WTC11 (cell line): ENCODE results near the gene TMEM165. TPM values are rescaled to one million over a fixed set of nuclear protein-coding genes. Genes with fewer than 3 reads are reported as not detected.

Experiments used
- ATAC-seq: fragments of 200-7000 bp; cut with Tn5 transposase; 2 replicates; pipeline ENCODE4 v1.10.0; 2021; ENCODE audit warnings: mild to moderate bottlenecking, moderate library complexity
- CTCF ChIA-PET: fragments of 300-600 bp; sonication (Branson Sonifier 250); formaldehyde crosslinking; loops from one replicate; lab custom pipeline; 2021; ENCODE audit warnings: antibody characterized with exemption; lab: Charles Lee
- POLR2A ChIA-PET: fragments of 350-600 bp; sonication (Branson Sonifier 250); formaldehyde crosslinking; loops from one replicate; lab custom pipeline; 2021; ENCODE audit warnings: antibody characterized with exemption; lab: Charles Lee
- DNase-seq: peaks from one replicate; pipeline ENCODE4 v3.0.0; 2021; ENCODE audit warnings: low spot score
- H3K27ac Mint-ChIP-seq: 2 replicates; pipeline ENCODE4 v1.8.0; 2021; ENCODE audit warnings: mixed read lengths
- H3K27me3 Mint-ChIP-seq: 2 replicates; pipeline ENCODE4 v1.8.0; 2021; ENCODE audit warnings: low read depth, mild to moderate bottlenecking, moderate library complexity, mixed read lengths
- H3K36me3 Mint-ChIP-seq: 2 replicates; pipeline ENCODE4 v1.8.0; 2021; ENCODE audit warnings: mixed read lengths
- H3K4me1 Mint-ChIP-seq: 2 replicates; pipeline ENCODE4 v1.8.0; 2022; ENCODE audit warnings: mixed read lengths
- H3K4me3 Mint-ChIP-seq: 2 replicates; pipeline ENCODE4 v1.8.0; 2021; ENCODE audit warnings: mild to moderate bottlenecking, moderate library complexity, mixed read lengths
- H3K9me3 Mint-ChIP-seq: 2 replicates; pipeline ENCODE4 v1.8.0; 2021; ENCODE audit warnings: mixed read lengths
- ATF1 ChIP-seq: sonication (generic); formaldehyde crosslinking; IDR thresholded peaks from 2 replicates; pipeline ENCODE4 v1.8.1; 2023; ENCODE audit warnings: mild to moderate bottlenecking, moderate library complexity, missing genetic modification reagents
- ESRRA ChIP-seq: sonication (generic); formaldehyde crosslinking; IDR thresholded peaks from 2 replicates; pipeline ENCODE4 v1.8.1; 2022; ENCODE audit warnings: mild to moderate bottlenecking, missing genetic modification reagents, borderline replicate concordance
- ETV6 ChIP-seq: sonication (generic); formaldehyde crosslinking; IDR thresholded peaks from 2 replicates; pipeline ENCODE4 v1.8.1; 2022; ENCODE audit warnings: mild to moderate bottlenecking, missing genetic modification reagents
- GRHL2 ChIP-seq: fragments of 250-450 bp; sonication (Bioruptor Pico); IDR thresholded peaks from 2 replicates; pipeline ENCODE4 v1.8.0; 2022; ENCODE audit warnings: mild to moderate bottlenecking, moderate library complexity; ENCODE audit not compliant: insufficient replicate concordance, severe bottlenecking
- IRF2 ChIP-seq: sonication (generic); formaldehyde crosslinking; IDR thresholded peaks from 2 replicates; pipeline ENCODE4 v1.8.0; 2022; ENCODE audit warnings: low read depth, missing genetic modification reagents, borderline replicate concordance
- JAZF1 ChIP-seq: fragments of 250-450 bp; sonication (Bioruptor Pico); IDR thresholded peaks from 2 replicates; pipeline ENCODE4 v1.9.0; 2021; ENCODE audit warnings: moderate library complexity, mild to moderate bottlenecking, inconsistent platforms
- JUN ChIP-seq: sonication (generic); formaldehyde crosslinking; IDR thresholded peaks from 2 replicates; pipeline ENCODE4 v1.8.0; 2023; ENCODE audit warnings: mild to moderate bottlenecking, missing genetic modification reagents
- KAT7 ChIP-seq: sonication (generic); formaldehyde crosslinking; IDR thresholded peaks from 2 replicates; pipeline ENCODE4 v1.8.1; 2023; ENCODE audit warnings: missing genetic modification reagents, mild to moderate bottlenecking, borderline replicate concordance
- NFATC4 ChIP-seq: fragments of 250-450 bp; sonication (Bioruptor Pico); IDR thresholded peaks from 2 replicates; pipeline ENCODE4 v1.9.0; 2021; ENCODE audit warnings: mild to moderate bottlenecking
- NFE2L1 ChIP-seq: sonication (generic); formaldehyde crosslinking; IDR thresholded peaks from 2 replicates; pipeline ENCODE4 v1.8.1; 2023; ENCODE audit warnings: missing genetic modification reagents
- NFYB ChIP-seq: sonication (generic); formaldehyde crosslinking; conservative IDR thresholded peaks from 2 replicates; pipeline ENCODE4 v1.8.0; 2022; ENCODE audit warnings: low read depth, missing genetic modification reagents
- NR1H2 ChIP-seq: sonication (generic); formaldehyde crosslinking; IDR thresholded peaks from 2 replicates; pipeline ENCODE4 v1.9.0; 2021; ENCODE audit warnings: mild to moderate bottlenecking, moderate library complexity, missing genetic modification reagents
- PRRX2 ChIP-seq: fragments of 250-450 bp; sonication (Bioruptor Pico); IDR thresholded peaks from 2 replicates; pipeline ENCODE4 v1.8.0; 2021; ENCODE audit warnings: mild to moderate bottlenecking
- RORB ChIP-seq: fragments of 250-450 bp; sonication (Bioruptor Pico); IDR thresholded peaks from 2 replicates; pipeline ENCODE4 v1.9.0; 2021; ENCODE audit warnings: mild to moderate bottlenecking
- TEAD1 ChIP-seq: sonication (generic); formaldehyde crosslinking; IDR thresholded peaks from 2 replicates; pipeline ENCODE4 v1.8.0; 2022; ENCODE audit warnings: mild to moderate bottlenecking, missing genetic modification reagents
- ZNF121 ChIP-seq: sonication (generic); formaldehyde crosslinking; IDR thresholded peaks from 2 replicates; pipeline ENCODE4 v1.8.0; 2023; ENCODE audit warnings: missing genetic modification reagents
- ZNF138 ChIP-seq: sonication (generic); formaldehyde crosslinking; conservative IDR thresholded peaks from 2 replicates; pipeline ENCODE4 v1.8.1; 2022; ENCODE audit warnings: mild to moderate bottlenecking, moderate library complexity, missing genetic modification reagents
- ZNF263 ChIP-seq: sonication (generic); formaldehyde crosslinking; IDR thresholded peaks from 2 replicates; pipeline ENCODE4 v1.8.1; 2022; ENCODE audit warnings: low read depth, mild to moderate bottlenecking, moderate library complexity, missing genetic modification reagents
- ZNF396 ChIP-seq: fragments of 250-450 bp; sonication (Bioruptor Pico); IDR thresholded peaks from 2 replicates; pipeline ENCODE4 v1.8.0; 2021; ENCODE audit warnings: mild to moderate bottlenecking, moderate library complexity, borderline replicate concordance
- total RNA-seq: library from RNA; stranded (reverse); gene quantifications from 3 replicates; pipeline ENCODE4 v1.2.3, GENCODE V29; 2021
- TF ChIP-seq, protein P1 (sequence below): sonication (generic); formaldehyde crosslinking; IDR thresholded peaks from 2 replicates; pipeline ENCODE4 v1.8.1; 2022; ENCODE audit warnings: mild to moderate bottlenecking, missing genetic modification reagents, moderate library complexity, borderline replicate concordance
- TF ChIP-seq, protein P2 (sequence below): fragments of 200-600 bp; IDR thresholded peaks from 2 replicates; pipeline ENCODE4 v1.8.0; 2022; ENCODE audit warnings: antibody characterized with exemption
- TF ChIP-seq, protein P3 (sequence below): sonication (generic); formaldehyde crosslinking; IDR thresholded peaks from 2 replicates; pipeline ENCODE4 v1.8.0; 2023; ENCODE audit warnings: missing genetic modification reagents
- TF ChIP-seq, protein P4 (sequence below): sonication (generic); formaldehyde crosslinking; IDR thresholded peaks from 2 replicates; pipeline ENCODE4 v1.8.1; 2022; ENCODE audit warnings: missing genetic modification reagents, borderline replicate concordance
- TF ChIP-seq, protein P5 (sequence below): fragments of 250-450 bp; sonication (Bioruptor Pico); IDR thresholded peaks from 2 replicates; pipeline ENCODE4 v1.9.0; 2021; ENCODE audit warnings: mild to moderate bottlenecking, borderline replicate concordance

Gene TMEM165
- total RNA-seq, 1 experiment from 2014 or later, result 88.6 TPM

DNA sequence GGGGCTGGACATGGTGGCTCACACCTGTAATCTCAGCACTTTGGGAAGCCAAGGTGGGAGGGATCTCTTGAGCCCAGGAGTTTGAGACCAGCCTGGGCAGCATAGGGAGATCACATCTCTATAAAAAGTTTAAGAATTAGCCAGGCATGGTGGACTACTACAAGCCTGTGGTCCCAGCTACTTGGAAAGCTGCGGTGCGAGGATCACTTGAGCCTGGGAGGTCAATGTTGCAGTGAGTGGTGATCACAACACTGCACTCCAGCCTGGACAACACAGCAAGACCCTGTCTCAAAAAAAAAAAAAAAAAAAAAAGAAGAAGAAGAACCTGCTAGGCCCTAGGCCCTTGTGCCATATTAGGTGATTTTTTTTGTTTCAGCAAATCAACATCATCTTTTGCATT, 37.5 kb upstream of the TMEM165 start:
- Mint-ChIP-seq H3K36me3 (peaks cover 21% of the 10 kb centered on the region), H3K27me3 (no peaks in the 10 kb centered on the region), H3K27ac (no peak overlapping the region), H3K4me3 (no peak overlapping the region)
- ATAC-seq (no peak), DNase-seq (no peak)
- POLR2A ChIA-PET, result no interaction called here
- TF ChIP-seq, protein P1, sequence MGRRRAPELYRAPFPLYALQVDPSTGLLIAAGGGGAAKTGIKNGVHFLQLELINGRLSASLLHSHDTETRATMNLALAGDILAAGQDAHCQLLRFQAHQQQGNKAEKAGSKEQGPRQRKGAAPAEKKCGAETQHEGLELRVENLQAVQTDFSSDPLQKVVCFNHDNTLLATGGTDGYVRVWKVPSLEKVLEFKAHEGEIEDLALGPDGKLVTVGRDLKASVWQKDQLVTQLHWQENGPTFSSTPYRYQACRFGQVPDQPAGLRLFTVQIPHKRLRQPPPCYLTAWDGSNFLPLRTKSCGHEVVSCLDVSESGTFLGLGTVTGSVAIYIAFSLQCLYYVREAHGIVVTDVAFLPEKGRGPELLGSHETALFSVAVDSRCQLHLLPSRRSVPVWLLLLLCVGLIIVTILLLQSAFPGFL (CRISPR knock-in tag), result no peak
- TF ChIP-seq, protein P2, sequence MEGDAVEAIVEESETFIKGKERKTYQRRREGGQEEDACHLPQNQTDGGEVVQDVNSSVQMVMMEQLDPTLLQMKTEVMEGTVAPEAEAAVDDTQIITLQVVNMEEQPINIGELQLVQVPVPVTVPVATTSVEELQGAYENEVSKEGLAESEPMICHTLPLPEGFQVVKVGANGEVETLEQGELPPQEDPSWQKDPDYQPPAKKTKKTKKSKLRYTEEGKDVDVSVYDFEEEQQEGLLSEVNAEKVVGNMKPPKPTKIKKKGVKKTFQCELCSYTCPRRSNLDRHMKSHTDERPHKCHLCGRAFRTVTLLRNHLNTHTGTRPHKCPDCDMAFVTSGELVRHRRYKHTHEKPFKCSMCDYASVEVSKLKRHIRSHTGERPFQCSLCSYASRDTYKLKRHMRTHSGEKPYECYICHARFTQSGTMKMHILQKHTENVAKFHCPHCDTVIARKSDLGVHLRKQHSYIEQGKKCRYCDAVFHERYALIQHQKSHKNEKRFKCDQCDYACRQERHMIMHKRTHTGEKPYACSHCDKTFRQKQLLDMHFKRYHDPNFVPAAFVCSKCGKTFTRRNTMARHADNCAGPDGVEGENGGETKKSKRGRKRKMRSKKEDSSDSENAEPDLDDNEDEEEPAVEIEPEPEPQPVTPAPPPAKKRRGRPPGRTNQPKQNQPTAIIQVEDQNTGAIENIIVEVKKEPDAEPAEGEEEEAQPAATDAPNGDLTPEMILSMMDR, result no peak
- TF ChIP-seq TEAD1 (CRISPR knock-in tag), result no peak
- no peak for TF ChIP-seq IRF2
- TF ChIP-seq ZNF121, result peak; percentile 77
- TF ChIP-seq ETV6 (CRISPR knock-in tag), result no peak
- no peak for TF ChIP-seq JAZF1 (CRISPR knock-in tag)
- TF ChIP-seq NFE2L1 (CRISPR knock-in tag), result no peak
- TF ChIP-seq, all 79 proteins: peak for 1
- Mint-ChIP-seq H3K4me1 (peaks cover 5% of the 10 kb centered on the region), H3K9me3 (peaks cover 9% of the 10 kb centered on the region)
- CTCF ChIA-PET, result no interaction called here

DNA sequence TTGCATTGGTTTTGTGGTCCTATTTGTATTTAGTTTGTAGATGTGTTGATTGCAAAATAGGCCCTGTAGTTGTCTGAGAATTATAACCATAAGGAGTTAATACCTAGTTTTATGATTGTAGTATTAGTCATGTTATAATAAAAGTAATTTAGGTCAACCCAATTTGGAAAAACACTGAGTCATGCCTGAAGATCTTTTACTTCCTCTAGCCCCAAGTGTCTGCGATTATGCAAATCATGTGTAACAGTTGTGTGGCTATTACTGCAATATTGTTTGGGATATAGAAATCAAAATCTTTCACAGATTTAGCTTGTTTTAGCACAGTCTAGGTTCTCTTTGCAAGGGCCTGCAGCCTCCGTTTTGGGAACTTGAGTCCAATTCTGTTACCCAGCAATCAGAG, 37.1 kb upstream of the TMEM165 start:
- DNase-seq, result no peak
- TF ChIP-seq NR1H2 (CRISPR knock-in tag) (no peak), NFE2L1 (CRISPR knock-in tag) (no peak), ATF1 (CRISPR knock-in tag) (no peak)
- TF ChIP-seq, all 79 proteins: peak for 0
- peaks cover 6% of the 10 kb centered on the region for H3K4me1 Mint-ChIP-seq
- no peak overlapping the region for H3K27ac Mint-ChIP-seq
- H3K27me3 Mint-ChIP-seq, result no peaks in the 10 kb centered on the region
- H3K4me3 Mint-ChIP-seq, result no peak overlapping the region
- CTCF ChIA-PET, result no interaction called here
- POLR2A ChIA-PET, result no interaction called here
- H3K36me3 Mint-ChIP-seq, result peaks cover 18% of the 10 kb centered on the region
- no peak for ATAC-seq
- peaks cover 5% of the 10 kb centered on the region for H3K9me3 Mint-ChIP-seq

DNA sequence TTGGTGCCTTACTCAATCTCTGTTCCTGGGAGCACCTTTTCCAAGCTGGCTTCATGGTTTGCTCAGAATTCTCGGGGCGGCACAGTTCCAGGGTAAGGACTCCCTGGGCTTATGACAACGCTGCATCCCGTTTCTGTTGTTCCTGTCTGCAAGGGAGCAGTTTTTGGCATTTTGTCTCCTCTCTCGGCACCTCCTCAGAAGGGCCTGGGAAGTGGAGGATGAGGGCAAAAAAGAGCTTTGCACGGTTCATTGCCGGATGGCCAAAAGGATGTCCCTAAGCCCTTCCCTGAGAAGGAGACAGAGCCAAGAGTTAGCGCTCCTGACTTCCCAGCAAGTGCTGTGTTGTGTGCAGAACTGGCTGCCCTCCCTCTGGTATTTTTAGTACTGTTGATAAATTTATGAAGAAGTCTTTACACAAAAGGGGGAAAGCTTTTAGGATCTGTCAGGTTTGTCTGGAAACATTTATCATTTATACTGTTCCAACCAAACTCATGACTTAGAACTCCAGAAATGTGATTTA, 36.3 kb upstream of the TMEM165 start:
- no peaks in the 10 kb centered on the region for H3K27me3 Mint-ChIP-seq
- ChIA-PET POLR2A (no interaction called here), CTCF (interaction anchor here (1.1 kb wide), 1 partner anchor 351 kb away, joined by 3 read pairs; no protein-coding TSS in a partner anchor)
- TF ChIP-seq ESRRA (CRISPR knock-in tag) (no peak), ZNF263 (CRISPR knock-in tag) (no peak), PRRX2 (CRISPR knock-in tag) (no peak), NFYB (no peak), NFATC4 (no peak), JAZF1 (CRISPR knock-in tag) (no peak), KAT7 (CRISPR knock-in tag) (no peak), GRHL2 (CRISPR knock-in tag) (no peak), JUN (CRISPR knock-in tag) (no peak), RORB (CRISPR knock-in tag) (no peak), ATF1 (CRISPR knock-in tag) (no peak), ZNF138 (CRISPR knock-in tag) (no peak), ZNF396 (CRISPR knock-in tag) (no peak)
- TF ChIP-seq, protein P3, sequence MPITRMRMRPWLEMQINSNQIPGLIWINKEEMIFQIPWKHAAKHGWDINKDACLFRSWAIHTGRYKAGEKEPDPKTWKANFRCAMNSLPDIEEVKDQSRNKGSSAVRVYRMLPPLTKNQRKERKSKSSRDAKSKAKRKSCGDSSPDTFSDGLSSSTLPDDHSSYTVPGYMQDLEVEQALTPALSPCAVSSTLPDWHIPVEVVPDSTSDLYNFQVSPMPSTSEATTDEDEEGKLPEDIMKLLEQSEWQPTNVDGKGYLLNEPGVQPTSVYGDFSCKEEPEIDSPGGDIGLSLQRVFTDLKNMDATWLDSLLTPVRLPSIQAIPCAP (CRISPR knock-in tag), result no peak
- TF ChIP-seq, protein P4, sequence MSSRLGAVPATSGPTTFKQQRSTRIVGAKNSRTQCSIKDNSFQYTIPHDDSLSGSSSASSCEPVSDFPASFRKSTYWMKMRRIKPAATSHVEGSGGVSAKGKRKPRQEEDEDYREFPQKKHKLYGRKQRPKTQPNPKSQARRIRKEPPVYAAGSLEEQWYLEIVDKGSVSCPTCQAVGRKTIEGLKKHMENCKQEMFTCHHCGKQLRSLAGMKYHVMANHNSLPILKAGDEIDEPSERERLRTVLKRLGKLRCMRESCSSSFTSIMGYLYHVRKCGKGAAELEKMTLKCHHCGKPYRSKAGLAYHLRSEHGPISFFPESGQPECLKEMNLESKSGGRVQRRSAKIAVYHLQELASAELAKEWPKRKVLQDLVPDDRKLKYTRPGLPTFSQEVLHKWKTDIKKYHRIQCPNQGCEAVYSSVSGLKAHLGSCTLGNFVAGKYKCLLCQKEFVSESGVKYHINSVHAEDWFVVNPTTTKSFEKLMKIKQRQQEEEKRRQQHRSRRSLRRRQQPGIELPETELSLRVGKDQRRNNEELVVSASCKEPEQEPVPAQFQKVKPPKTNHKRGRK (CRISPR knock-in tag), result no peak
- TF ChIP-seq, protein P5, sequence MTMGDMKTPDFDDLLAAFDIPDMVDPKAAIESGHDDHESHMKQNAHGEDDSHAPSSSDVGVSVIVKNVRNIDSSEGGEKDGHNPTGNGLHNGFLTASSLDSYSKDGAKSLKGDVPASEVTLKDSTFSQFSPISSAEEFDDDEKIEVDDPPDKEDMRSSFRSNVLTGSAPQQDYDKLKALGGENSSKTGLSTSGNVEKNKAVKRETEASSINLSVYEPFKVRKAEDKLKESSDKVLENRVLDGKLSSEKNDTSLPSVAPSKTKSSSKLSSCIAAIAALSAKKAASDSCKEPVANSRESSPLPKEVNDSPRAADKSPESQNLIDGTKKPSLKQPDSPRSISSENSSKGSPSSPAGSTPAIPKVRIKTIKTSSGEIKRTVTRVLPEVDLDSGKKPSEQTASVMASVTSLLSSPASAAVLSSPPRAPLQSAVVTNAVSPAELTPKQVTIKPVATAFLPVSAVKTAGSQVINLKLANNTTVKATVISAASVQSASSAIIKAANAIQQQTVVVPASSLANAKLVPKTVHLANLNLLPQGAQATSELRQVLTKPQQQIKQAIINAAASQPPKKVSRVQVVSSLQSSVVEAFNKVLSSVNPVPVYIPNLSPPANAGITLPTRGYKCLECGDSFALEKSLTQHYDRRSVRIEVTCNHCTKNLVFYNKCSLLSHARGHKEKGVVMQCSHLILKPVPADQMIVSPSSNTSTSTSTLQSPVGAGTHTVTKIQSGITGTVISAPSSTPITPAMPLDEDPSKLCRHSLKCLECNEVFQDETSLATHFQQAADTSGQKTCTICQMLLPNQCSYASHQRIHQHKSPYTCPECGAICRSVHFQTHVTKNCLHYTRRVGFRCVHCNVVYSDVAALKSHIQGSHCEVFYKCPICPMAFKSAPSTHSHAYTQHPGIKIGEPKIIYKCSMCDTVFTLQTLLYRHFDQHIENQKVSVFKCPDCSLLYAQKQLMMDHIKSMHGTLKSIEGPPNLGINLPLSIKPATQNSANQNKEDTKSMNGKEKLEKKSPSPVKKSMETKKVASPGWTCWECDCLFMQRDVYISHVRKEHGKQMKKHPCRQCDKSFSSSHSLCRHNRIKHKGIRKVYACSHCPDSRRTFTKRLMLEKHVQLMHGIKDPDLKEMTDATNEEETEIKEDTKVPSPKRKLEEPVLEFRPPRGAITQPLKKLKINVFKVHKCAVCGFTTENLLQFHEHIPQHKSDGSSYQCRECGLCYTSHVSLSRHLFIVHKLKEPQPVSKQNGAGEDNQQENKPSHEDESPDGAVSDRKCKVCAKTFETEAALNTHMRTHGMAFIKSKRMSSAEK (CRISPR knock-in tag), result no peak

More for the DNA sequence above, 36.3 kb upstream of the TMEM165 start:
- Mint-ChIP-seq H3K4me1 (peaks cover 13% of the 10 kb centered on the region), H3K36me3 (peaks cover 16% of the 10 kb centered on the region), H3K27ac (peak overlapping the region; percentile 55; the same call in 1 of the 2 replicates), H3K4me3 (no peak overlapping the region), H3K9me3 (0 out of 2 replicates have a peak, but pooled peaks cover 3% of the 10 kb centered on the region)
- no peak for ATAC-seq
- no peak for DNase-seq
